Measurements from ENCODE around the gene CHMP1A.

Gene CHMP1A

DNA sequence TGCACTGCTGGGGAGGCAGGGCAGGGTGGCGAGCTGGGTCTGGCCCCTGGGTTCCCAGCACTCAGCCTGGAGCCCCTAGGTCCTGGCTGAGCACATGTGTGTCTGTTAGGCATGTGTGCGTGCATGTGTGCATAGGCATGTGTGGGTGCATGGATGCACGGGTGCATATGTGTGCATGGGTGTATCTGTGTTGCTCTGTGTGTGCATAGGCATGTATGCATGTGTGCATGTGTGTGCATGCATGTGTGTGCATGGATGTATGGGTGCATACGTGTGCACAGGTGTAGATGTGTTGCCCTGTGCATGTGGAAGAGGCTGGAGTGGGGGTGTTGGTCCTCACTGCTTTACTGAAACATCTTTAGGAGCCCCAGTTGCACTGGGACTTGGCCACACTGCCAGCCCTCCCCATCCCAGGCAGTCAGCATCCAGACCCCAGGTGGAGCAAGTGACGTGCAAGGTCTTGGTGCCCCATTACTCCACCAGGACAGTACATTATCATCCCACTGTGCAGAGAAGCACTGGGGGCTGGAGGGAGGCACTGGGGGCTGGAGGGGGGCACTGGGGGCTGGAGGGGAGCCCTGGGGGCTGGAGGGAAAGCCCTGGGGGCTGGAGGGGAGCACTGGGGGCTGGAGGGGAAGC lies 54.4 kb downstream of the CHMP1A start:
- DNase-seq (ENCODE audit: low read depth): no peak

DNA sequence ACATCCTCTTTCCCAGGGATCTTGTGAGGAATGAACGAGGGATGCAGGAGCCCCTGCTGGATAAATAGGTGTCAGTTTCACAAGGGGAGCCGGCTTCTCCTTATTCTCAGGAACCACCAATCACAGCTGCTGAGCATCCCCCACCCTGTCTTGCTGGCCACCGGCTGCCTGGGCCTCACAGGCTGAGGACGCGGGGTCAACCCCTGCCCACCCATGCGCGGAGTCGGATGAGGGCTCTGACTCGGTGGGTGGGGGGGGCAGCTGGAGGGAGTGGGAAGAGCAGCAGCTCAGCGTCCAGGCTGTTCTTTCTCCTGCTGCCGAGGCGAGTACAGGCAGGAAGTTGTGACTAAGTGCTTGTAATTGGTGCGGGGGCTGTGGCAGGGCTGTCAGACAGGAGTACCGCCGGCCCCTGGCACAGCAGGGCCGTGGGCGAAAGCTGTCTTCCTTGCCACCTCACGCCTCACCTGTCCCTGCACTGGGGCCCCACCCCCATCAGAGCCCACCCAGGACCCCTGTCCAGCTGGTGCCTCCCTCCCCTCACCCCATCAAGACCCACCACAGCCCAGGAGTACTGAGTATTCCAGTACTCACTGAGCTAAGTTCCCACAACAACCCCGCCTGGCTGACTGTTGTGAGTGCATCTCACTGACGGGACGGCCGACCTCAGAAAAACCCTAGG lies 55.1 kb downstream of the CHMP1A start:
- no peak for DNase-seq (ENCODE audit: low read depth)

DNA sequence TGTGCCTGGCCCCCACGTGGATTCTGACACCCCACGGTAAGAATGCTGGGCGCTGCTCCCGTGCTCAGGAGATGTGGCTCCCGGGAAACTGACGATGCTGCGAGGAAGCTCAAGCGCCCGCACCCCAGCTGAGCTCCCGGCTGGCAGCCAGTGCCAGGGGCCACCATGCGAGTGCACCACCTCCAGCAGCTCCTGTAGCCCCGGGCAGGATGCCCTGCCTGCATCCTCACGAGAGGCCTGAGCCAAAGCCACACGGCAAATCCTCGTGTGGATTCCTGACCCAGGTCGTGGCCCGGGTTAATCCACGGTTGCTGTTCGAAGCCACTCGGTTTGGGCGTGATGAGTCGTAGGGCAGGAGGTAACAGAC lies 55.6 kb downstream of the CHMP1A start:
- DNase-seq (ENCODE audit: low read depth): no peak

DNA sequence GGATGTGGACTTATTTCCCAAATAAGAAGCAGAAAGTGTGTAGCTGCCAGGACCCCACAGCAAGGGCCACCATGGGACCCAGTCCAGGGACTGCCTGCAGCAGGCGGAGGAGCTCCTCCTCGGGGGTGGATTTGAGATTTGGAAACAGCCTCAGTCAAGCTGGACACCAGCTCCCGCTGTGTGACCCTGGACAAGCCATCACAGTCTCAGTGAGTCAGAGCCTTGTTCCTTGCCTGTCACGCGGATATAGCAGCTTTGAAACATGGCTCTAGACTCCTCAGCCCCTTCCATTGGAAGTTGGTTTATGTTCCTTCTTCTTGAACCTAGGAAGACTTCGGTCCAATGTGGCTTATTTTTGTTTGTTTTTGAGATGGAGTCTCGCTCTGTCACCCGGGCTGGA lies 56.6 kb downstream of the CHMP1A start:
- no peak for DNase-seq (ENCODE audit: low read depth)

DNA sequence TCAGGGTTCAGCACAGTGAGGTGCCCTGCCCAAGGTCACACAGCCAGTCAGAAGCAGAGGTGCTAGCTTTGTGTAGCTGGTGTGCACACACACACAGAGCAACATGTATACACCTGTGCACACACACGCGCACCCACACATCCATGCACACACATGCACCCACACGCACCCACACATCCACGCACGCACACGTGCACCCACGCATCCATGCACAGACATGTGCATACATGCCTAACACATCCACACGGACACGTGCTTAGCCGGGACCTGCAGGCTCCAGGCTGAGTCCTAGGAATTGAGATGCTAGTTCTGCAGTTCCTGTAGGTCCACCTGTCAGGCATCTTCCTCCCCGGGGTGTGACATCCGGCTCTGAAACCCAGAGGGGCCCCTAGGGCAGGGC lies 57.1 kb downstream of the CHMP1A start:
- DNase-seq (ENCODE audit: low read depth): no peak

DNA sequence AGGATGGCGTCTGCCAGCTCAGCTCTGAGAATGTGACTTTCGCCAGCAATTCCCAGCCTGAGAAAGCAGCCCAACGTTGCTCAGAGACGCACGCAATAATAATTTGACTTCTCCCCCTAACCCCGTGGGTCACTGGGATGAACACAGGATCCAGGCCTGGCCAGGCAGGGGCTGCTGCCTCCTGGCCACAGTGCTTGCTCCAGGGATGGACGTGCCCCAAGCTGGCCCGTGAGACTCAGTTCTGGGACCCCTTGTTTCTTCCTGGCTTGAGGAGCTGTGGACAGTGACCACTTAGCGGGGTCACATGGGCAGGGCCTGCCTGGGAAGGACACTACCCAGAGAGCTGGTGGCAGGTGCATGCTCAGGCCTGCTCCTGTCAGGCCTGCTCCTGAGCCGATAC lies 57.6 kb downstream of the CHMP1A start:
- no peak for DNase-seq (ENCODE audit: low read depth)

DNA sequence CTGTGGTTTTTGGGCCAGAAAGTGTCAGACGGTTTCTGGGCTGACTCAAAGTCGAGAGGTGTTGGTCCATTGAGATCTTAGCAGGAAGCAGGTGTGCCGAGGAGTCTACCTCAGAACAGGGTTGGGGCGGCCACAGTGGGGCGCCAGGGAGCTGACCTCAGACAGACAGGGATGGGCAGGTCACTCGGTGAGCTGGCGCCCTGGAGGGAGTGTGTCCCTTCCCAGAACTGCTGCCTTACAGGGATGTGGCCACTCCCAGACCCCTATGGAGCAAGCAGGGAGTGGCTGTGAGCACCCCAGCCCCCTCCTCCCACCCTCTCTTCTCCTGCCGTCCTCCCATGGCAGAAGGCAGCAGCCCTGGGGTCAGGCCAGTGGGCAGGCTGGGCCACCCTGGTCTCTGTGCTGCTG lies 58.1 kb downstream of the CHMP1A start:
- DNase-seq (ENCODE audit: low read depth): no peak

DNA sequence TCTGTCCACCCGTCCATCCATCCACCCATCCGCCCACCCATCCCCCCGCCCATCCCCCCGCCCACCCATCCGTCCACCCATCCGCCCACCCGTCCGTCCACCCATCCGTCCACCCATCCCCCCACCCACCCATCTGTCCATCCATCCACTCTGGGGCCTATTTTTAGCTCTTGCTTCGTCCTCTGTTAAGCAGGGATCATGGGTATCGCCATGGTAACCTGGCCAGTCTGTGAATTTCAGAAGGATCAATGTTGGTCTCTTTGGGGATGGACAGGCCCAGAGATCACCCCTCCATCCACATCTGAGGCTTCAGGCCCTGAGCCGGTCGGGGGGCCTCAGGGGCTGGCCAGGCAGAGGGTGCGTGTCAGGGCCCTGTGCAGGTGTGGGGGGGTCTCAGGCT lies 59.3 kb downstream of the CHMP1A start:
- DNase-seq (ENCODE audit: low read depth): no peak

DNA sequence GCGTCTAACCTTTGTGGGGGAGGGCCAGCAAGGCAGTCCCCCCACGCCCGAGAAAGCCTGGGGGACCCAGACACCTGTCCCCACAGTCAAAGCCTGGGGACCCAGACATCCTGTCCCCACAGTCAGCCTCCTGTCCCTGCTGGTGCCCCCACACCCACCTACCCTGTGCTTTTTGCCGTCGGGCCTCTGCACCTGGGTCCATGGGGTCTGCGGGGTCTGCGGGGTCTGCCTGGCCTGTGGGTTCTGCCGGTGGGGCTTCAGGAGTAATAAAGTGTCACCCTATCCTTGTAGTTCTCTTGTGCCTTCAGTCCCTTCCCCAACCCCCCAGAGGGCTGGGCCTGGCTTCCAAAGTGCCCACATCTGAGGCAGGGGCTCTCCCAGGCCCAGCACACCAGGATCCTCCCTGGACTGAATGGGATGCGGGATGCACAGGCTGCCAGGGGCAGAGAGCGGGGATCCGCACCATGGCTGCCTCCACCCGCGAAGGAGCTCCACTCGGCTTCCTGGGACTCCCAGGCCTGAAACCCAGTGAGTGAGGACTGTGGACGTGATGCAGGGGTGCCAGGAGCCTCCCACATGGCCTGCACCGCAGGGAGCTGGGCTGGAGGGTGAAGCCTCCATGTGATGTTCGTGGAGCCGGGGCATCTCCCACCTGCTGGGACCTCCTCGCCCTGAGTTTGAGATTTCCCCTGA lies 60.4 kb downstream of the CHMP1A start:
- DNase-seq (ENCODE audit: low read depth): no peak

DNA sequence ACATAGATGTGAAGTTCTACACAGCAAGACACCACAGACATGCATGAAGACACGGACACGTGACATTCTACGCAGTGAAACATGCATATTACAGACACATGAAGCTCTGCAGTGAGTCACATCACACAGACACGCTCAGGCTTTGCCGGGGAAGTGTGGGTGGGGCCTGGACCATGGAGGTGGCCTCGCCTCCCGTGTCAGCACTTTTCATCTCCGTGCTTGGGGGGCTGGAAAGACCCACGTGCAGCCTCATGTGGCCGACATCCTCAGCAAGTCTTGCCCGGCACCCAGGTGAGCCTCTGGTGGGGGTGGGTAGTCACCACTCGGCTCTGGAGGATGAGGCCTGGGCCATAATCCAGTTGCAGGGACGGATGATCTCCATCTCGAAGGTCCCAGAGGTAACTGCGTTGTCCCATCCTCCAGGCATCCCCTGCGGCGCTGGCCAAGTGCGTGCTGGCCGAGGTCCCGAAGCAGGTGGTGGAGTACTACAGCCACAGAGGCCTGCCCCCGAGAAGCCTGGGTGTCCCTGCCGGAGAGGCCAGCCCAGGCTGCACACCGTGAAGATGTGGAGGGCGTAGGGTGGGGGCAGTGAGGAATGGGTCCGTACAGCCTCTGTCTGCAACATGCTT lies 61.3 kb downstream of the CHMP1A start:
- no peak for DNase-seq (ENCODE audit: low read depth)

DNA sequence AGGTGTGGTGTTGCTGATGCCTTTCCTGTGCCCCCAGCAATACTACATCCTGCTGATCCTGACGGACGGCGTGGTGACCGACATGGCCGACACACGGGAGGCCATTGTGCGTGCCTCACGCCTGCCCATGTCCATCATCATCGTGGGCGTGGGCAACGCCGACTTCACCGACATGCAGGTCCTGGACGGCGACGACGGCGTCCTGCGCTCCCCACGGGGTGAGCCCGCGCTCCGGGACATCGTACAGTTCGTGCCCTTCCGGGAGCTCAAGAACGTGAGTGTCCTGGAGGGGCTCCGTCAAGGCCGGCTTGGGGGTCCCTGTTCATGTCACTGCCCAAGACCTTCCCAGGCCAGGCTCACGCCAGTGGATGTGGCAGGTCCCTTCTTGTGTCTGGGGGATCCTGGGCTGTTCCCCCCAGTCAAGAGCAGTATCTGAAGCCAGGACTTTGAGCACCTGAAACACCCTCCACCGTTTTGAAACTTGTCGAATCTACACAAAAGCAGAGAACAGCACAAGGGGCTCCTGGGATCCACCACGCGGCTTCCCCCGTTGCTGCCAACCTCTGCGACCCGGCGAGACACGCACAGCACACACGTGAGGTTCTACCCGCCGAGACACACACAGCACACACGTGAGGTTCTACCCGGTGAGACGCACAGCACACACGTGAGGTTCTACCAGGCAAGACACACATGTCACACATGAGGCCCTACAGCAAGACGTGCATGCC lies 62.0 kb downstream of the CHMP1A start:
- DNase-seq (ENCODE audit: low read depth): no peak
